Glomerular visceral epithelial cell (primary cell): ENCODE results near the gene NMNAT1.
A peak's percentile ranks its signal among the peaks of the same experiment; 100 is the strongest.
"Not testable (repeated sequence)": the region's sequence is repeated elsewhere in the genome, so short reads cannot be mapped to it uniquely, and the experiment has no call there.

Source experiments
- DNase-seq: peaks from one replicate; pipeline ENCODE4 v3.0.0-alpha.2; 2016; ENCODE audit errors: extremely low spot score

The NMNAT1 gene

DNA sequence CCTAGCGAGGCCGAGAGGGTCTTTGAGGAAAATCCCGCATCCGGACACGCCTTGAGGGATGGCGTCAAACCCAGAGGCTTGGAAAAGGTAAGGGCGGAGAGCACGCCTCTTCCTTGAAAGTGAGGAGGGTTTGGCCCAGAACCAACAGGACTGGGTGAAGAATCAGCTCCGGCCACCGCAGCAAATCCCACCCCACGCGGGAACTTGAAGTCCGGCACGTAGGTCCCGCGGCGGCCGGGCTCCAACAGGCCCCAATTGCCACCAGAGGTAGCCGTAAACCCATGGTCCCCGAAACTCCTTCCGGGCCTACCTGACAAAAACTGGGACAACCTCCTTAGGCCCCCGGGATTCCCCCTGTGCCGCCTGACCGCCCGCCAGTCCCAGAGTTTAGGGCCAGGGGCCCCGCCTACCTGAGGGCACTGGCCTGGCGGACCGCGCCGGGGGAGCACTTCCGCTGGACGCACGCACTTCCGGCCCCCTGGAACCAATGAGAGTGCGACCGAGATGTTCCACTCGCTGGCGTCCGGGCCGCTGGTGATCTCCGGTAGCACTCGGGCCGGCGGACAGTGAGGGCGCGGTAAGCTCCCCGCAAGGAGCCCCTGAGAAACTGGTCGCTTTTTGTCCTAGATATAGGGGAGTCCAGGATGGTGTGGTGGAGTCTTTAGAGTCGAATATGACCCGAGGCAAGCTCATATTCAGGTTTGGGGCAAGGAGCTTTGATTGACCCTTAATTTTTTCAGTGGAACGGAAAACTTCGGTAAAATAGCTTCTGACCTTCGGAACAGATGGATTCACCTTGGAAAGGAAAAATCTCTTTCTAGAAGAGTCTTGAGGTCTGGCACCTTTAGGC lies at the start of gene NMNAT1, which contains the start of gene LZIC:
NMNAT1 (plus strand) TSS at position 537 of the 850 bp plus-strand sequence. CDS start 28,599 bp downstream, outside the sequence.
LZIC (minus strand) TSS at position 453 of the 850 bp plus-strand sequence. CDS start 6,772 bp downstream, outside the sequence.
- peak; percentile 95 for DNase-seq

- peak; percentile 58 for DNase-seq
Measured at GRCh38 chr1:9894115-9894514, 49.2 kb upstream of the NMNAT1 start.

DNA sequence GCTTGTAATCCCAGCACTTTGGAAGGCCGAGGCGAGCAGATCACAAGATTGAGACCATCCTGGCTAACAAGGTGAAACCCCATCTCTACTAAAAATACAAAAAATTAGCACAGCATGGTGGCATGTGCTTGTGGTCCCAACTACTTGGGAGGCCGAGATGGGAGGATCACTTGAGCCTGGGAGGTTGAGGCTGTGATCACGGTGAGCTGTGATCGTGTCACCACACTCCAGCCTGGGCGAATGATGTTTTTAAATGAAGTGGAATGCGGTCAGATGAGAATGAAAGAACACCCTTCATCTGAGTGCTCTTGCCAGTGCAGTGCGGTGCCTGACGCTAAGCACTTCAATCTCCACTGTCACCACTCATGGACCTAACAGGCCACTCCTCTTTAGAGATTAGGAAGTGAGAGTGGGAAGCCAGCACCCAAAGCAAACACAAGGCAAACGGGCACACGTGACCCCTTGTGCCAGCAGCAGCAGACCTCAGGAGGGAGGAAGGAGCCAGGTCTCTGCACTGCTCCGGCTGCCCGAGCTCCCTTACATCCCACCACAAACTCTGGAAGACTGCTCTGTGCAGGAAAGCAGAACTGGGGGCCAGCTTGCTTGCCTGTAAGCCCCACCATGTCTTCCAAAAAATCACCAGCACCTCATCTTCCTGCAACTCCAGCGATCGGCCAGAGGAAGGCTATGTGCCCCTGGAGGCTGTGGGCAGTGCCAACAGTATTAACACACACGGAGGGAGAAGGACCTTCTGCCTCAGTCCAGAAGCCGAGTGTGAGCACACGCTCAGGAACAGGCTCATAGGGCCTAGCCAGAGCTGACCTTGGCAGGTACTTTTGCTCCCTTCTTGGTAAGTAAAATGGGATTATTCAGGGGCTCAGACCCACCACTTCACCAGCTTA lies 42.9 kb upstream of the NMNAT1 start:
- DNase-seq, result no peak

GRCh38 chr1:9901148-9902059 lies 41.9 kb upstream of the NMNAT1 start:
- no peak for DNase-seq

DNA sequence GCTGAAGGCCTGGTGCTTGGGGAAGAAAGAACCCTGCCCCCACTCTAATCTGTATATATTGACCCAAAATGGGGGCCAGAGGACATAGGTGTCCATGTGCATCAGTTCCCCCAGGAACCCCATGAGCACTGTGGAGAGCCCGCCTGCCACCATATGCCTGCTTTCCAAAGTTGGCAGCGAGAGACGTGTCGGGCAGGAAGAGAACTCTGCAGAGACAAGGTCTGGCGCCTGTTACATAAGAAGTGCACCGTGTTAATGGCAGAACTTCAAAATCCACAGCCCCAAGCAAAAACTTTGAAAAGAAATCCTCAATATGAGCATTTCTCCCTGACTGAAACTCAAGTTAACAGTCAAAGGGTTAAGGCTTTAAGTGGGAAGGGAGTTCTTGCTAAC lies 41.2 kb upstream of the NMNAT1 start:
- DNase-seq, result no peak

- no peak for DNase-seq
Measured at GRCh38 chr1:9903801-9904527, 39.3 kb upstream of the NMNAT1 start.

- no peak for DNase-seq
Measured at GRCh38 chr1:9904596-9904995, 38.7 kb upstream of the NMNAT1 start.

GRCh38 chr1:9905010-9905409 lies 38.3 kb upstream of the NMNAT1 start:
- DNase-seq, result peak; percentile 45

DNA sequence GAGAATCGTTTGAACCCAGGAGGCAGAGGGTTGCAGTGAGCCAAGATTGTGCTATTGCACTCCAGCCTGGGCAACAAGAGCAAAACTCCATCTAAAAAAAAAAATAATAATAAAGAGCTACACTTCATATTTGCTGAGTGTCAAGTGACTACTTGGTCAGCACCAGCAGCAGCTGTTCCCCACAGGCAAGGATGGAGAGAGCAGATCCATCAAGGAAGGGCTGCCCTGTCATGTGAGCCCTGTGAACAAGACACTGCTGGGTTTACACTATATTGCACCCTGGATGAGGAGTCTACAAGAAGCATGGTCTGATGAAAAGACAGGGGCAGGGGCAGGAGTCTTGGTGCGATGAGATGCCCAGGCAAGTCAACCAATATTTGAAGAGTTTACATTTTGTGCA lies 36.8 kb upstream of the NMNAT1 start:
- DNase-seq, result no peak

DNA sequence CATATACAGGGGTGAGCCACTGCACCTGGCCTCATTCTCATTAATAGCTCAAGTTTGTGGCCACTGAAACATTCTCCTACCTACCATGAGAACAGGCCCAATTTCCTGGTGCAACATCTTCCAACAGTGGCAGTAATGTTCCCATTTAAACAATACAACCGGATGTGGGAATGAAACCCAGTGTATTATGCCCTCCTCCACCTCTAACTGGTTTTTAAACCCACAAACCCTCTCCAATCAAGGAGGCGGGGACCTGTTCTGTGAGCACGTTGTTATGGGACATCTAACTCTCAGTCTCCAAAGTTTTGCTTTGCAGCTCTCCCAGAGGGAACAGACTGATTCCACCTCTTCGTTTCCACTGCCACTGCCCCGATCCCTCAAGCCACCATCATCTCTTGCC lies 35.8 kb upstream of the NMNAT1 start:
- DNase-seq, result no peak

DNA sequence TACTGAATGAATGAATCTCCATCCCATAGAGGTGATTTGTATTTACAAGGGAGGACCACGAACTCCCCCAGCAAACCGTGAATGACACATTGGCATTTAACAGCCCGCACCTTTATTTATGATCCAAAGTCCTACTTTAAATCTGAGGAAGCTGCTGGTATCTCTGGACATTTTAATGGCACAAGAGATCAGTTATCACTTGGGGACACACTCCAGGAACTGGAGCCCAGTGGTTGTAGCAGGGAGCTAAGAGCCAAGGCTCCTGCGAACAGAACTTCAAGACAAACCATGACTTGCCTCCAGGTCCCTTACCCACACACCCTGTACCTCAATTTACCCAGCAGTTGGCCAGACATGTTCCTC lies 34.4 kb upstream of the NMNAT1 start:
- DNase-seq, result no peak

GRCh38 chr1:9909234-9910046 lies 33.8 kb upstream of the NMNAT1 start:
- peak; percentile 37 for DNase-seq

DNA sequence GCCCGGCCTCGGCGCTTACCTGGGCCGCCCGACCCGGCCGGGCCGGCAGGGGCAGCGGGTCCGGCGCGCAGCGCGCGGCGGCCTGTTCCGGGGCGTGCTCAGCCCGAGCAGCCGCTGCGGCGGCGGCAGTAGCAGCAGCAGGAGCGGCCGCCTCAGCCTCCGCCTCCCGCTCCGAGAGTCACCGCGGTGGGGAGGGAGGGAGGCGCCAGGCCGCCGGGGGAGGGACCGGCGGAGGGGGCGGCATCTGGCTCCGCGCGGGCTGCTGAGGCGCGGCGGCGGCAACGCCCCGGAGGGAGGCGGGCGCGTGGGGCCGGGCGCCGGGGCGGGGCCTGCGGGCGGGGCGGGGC lies 33.2 kb upstream of the NMNAT1 start, which contains the start of gene CTNNBIP1:
CTNNBIP1 (minus strand) TSS at position 194 of the 347 bp plus-strand sequence. CDS start 38,205 bp downstream, outside the sequence.
- DNase-seq, result no peak

DNA sequence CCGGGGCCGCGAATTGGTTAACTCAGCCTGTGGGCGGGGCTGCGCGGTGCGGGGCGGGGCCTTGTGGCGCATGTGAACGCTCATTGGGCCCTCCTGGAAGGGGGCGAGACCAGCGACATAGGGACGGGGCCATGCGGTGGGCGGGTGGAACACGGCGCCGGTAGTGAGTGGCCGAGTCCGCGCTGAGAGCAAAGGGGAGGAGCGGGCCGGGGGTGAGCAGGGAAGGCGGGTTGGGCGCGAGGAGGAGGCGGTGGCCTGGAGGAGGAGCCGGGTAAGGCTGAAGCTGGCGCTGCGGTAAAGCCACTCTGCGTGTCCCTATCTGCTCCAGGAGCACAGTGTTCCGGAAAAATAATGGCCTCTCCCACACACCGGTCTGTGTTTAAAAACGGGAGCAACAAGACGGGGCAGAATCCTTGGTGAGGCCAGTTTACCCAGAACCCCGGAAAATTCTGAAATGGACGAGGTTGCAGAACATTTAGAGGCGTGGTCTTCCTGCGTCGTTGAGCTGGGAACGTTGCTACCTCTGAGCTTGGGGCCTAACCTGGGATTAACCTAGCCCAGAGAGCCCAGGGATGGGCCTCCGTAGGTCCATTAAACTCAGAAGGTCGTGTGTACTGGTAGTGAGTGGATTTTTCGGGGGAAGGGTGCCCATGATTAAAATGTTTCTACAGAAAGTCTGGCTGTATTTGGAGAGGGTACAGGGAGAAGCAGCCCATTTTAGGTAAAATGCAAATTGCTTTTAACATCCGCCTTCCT lies 32.7 kb upstream of the NMNAT1 start:
- DNase-seq, result peak; percentile 99

DNA sequence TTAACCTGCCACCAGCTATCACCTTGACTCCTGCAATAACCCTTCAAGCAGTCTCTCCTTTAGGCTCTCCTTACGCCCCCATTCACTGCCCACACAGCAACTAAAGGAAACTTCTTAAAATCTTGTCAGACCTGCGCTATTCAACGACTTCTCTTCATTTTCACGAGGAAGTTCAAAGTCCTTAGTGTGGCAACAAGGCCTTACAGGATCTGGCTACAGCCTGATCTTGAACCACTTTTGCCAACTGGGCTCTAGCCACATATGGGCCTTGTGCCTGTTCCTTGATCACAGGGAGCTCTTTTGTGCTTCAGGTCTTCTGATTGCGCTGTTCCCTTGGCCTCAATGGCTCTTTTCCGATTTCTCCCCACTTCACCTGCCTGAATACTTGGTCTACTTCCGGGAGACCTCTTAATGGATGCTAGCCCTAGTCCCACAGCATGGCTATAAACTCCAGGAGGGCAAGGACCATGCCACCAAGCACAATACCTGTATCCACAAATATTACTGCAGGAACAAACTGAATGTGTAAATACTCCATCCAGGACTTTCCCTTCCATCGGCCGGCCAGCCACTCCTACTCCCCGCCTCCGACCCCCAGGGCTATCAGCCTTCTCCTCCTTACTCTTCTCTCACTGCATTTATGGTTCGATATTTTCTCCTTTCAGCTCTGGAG lies 30.9 kb upstream of the NMNAT1 start:
- no peak for DNase-seq

DNA sequence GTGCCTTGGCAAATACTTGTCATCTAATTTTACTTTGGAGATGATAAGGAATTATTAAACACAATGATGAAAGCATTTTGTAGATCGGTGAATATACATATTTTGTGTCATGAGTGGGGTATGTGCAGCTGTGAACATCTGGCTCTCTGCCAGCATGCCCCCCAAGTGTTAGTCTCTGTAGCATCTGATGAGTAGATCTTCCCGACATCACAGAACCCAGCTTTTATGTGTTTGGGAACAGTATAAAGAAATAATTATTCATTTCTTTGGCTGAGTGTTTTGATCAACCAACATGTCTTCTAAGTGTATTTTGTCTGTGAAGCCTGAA lies 28.7 kb upstream of the NMNAT1 start:
- DNase-seq, result no peak

DNA sequence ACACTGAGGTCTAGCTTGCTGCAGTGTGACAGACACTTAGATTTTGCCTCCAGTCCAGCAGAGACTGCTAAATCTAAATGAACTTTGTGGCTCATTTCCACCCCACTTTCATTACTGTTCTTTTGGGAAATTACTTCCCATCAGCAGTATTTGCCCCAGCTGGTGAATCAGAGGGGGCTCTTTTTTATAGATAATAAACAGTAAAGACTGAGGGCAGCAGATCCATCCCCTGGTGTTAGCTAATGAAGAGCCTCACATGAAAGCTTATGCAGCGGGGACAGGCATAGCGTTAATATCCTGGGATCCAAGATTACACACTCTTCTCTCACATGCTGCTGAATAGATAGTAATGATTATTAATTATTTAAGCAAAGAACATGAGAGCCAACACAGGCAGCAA lies 26.8 kb upstream of the NMNAT1 start:
- no peak for DNase-seq

DNA sequence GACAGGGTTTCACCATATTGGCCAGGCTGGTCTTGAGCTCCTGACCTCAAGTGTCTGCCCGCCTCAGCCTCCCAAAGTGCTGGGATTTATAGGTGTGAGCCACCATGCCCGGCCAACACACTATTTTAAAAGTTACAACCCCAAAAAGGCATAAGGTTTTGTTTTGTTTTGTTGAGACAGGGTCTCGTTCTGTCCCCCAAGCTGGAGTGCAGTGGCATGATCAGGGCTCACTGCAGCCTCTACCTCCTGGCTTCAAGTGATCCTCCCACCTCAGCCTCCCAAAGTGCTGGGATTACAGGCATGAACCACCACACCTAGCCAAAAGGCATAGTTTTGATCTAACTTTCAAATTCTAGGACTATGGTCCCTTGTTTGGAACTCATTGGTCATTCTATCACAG lies 25.8 kb upstream of the NMNAT1 start:
- DNase-seq, result not testable (repeated sequence)

DNA sequence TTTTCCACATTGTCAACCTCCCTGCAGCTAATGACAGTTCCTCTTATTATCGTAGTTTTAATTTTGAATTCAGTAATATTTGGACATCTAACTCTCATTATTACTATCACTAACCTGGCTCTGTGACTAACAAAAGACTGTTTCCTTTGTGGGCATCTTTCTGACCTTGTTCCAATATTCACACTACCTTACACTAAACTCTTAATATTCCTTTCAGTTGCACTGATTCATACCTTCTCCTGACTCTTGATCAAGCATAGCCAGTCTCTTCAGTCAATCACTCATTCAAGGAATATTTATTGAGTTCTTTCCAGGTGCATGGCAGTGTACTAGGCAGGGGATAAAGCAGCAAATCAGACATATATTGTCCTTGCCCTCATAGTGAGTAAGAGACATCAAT lies 25.4 kb upstream of the NMNAT1 start:
- DNase-seq, result no peak
